ENCODE measurements around the gene MACROD2.

DNA sequence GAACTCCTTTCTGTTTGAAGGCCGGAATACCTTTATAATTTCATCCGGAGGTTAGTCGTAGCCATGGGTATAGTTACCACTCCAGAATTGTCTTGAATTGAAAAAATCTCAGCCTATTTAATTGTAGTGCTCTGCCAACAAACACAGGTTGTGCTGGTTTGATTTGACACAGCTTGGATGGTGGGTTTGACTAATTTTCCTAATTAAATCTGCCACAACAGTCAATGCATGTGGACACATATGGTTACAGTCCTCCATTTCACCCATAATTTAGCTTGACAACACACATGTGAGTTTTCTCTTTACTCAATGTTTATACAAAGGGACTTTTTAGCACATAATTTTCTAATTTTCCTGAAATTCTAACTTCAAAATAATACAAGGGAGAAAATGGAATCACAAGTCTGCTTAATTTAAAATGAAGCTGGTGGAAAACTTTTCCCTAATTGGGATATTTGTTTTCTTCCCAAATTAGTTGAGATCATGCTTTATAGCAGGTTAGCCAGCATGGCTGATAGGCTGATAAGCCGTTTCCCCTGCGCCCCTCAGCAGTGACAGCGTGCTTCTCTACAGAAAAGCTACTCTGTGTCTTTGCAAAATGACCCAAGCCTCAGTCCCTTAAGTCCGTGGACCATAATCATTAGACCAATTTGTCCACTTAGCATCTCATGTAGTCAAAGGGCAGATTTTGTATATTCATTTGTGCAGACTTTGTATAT is 805.5 kb downstream of the MACROD2 start:
- TF ChIP-seq EP300 (IDR thresholded peaks at IDR 0.05) = no peak
- TF ChIP-seq, protein P1, sequence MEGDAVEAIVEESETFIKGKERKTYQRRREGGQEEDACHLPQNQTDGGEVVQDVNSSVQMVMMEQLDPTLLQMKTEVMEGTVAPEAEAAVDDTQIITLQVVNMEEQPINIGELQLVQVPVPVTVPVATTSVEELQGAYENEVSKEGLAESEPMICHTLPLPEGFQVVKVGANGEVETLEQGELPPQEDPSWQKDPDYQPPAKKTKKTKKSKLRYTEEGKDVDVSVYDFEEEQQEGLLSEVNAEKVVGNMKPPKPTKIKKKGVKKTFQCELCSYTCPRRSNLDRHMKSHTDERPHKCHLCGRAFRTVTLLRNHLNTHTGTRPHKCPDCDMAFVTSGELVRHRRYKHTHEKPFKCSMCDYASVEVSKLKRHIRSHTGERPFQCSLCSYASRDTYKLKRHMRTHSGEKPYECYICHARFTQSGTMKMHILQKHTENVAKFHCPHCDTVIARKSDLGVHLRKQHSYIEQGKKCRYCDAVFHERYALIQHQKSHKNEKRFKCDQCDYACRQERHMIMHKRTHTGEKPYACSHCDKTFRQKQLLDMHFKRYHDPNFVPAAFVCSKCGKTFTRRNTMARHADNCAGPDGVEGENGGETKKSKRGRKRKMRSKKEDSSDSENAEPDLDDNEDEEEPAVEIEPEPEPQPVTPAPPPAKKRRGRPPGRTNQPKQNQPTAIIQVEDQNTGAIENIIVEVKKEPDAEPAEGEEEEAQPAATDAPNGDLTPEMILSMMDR (IDR thresholded peaks at IDR 0.05) = no peak

Data from tibial nerve (tissue), 4 donors.